Breast epithelium (tissue), 3 donors: ENCODE data around the gene TFE3.

ENCODE experiments used
- POLR2A ChIP-seq: fragments of 450-650 bp; IDR thresholded peaks from one replicate; pipeline ENCODE4 v1.6.1; 2016; ENCODE audit warnings: antibody characterized with exemption, mild to moderate bottlenecking, moderate library complexity
- POLR2AphosphoS5 ChIP-seq, 3 donors: sonication (generic); formaldehyde crosslinking; IDR thresholded peaks; one replicate each; pipeline ENCODE4 v1.6.1; 2017; ENCODE audit warnings: antibody characterized with exemption in 3 of 3
- TF ChIP-seq, protein P1 (sequence below), 3 donors: fragments of 450-650 bp; IDR thresholded peaks; one replicate each; pipeline ENCODE4 v1.5.1; 2016 to 2017; ENCODE audit warnings: antibody characterized with exemption in 3 of 3, mild to moderate bottlenecking in 3 of 3, moderate library complexity in 3 of 3

- TF ChIP-seq, protein P1, sequence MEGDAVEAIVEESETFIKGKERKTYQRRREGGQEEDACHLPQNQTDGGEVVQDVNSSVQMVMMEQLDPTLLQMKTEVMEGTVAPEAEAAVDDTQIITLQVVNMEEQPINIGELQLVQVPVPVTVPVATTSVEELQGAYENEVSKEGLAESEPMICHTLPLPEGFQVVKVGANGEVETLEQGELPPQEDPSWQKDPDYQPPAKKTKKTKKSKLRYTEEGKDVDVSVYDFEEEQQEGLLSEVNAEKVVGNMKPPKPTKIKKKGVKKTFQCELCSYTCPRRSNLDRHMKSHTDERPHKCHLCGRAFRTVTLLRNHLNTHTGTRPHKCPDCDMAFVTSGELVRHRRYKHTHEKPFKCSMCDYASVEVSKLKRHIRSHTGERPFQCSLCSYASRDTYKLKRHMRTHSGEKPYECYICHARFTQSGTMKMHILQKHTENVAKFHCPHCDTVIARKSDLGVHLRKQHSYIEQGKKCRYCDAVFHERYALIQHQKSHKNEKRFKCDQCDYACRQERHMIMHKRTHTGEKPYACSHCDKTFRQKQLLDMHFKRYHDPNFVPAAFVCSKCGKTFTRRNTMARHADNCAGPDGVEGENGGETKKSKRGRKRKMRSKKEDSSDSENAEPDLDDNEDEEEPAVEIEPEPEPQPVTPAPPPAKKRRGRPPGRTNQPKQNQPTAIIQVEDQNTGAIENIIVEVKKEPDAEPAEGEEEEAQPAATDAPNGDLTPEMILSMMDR (IDR thresholded peaks at IDR 0.05): no peak
- TF ChIP-seq POLR2A (no peak), POLR2AphosphoS5 (IDR thresholded peaks at IDR 0.05) (no peak)
Measured at GRCh38 chrX:49054073-49054762, 11.1 kb upstream of the TFE3 start.
